Hepatocyte (in vitro differentiated cells): ENCODE data around the gene ELAVL3.
"Not testable (repeated sequence)": the region's sequence is repeated elsewhere in the genome, so short reads cannot be mapped to it uniquely, and the experiment has no call there.

Source experiments
- EZH2 ChIP-seq: fragments of 200-600 bp; sonication (generic); IDR thresholded peaks from 2 replicates; pipeline ENCODE4 v1.6.1; 2016; ENCODE audit warnings: antibody characterized with exemption, mild to moderate bottlenecking, borderline replicate concordance
- EZH2phosphoT487 ChIP-seq: fragments of 200-600 bp; sonication (generic); IDR thresholded peaks from one replicate; pipeline ENCODE4 v1.6.1; 2018; ENCODE audit warnings: antibody characterized with exemption, mild to moderate bottlenecking, low read depth, moderate library complexity; ENCODE audit not compliant: unreplicated experiment, severe bottlenecking
- TF ChIP-seq, protein P1 (sequence below): fragments of 200-600 bp; sonication (generic); IDR thresholded peaks from 2 replicates; pipeline ENCODE4 v1.5.1; 2016; ENCODE audit warnings: antibody characterized with exemption, mild to moderate bottlenecking; ENCODE audit not compliant: poor library complexity

DNA sequence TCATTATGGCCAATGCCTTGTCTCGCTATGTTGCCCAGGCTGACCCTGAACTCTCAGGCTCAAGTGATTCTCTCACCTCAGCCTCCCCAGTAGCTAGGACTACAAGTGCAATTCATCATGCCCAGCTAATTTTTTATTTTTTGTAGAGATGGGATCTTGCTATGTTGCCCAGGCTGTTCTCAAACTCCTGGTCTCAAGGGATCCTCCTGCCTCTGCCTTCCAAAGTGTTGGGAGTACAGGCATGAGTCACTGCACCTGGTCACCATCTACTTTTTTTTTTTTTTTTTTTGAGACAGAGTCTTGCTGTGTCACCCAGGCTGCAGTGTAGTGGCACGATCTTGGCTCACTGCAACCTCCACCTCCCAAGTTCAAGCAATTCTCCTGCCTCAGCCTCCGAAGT, 5.5 kb downstream of the ELAVL3 start:
- TF ChIP-seq, protein P1, sequence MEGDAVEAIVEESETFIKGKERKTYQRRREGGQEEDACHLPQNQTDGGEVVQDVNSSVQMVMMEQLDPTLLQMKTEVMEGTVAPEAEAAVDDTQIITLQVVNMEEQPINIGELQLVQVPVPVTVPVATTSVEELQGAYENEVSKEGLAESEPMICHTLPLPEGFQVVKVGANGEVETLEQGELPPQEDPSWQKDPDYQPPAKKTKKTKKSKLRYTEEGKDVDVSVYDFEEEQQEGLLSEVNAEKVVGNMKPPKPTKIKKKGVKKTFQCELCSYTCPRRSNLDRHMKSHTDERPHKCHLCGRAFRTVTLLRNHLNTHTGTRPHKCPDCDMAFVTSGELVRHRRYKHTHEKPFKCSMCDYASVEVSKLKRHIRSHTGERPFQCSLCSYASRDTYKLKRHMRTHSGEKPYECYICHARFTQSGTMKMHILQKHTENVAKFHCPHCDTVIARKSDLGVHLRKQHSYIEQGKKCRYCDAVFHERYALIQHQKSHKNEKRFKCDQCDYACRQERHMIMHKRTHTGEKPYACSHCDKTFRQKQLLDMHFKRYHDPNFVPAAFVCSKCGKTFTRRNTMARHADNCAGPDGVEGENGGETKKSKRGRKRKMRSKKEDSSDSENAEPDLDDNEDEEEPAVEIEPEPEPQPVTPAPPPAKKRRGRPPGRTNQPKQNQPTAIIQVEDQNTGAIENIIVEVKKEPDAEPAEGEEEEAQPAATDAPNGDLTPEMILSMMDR: not testable (repeated sequence)
- not testable (repeated sequence) for TF ChIP-seq EZH2, EZH2phosphoT487
